PC-9 (cell line): ENCODE measurements around the gene KIF26B.

ENCODE experiments used
- EZH2 ChIP-seq: fragments of 200-600 bp; sonication (generic); IDR thresholded peaks from 2 replicates; pipeline ENCODE4 v1.8.0; 2017; ENCODE audit warnings: antibody characterized with exemption, low read depth
- TF ChIP-seq, protein P1 (sequence below): fragments of 200-600 bp; sonication (generic); conservative IDR thresholded peaks from 2 replicates; pipeline ENCODE4 v1.6.1; 2017; ENCODE audit warnings: mixed run types, antibody characterized with exemption, mild to moderate bottlenecking, moderate library complexity

DNA sequence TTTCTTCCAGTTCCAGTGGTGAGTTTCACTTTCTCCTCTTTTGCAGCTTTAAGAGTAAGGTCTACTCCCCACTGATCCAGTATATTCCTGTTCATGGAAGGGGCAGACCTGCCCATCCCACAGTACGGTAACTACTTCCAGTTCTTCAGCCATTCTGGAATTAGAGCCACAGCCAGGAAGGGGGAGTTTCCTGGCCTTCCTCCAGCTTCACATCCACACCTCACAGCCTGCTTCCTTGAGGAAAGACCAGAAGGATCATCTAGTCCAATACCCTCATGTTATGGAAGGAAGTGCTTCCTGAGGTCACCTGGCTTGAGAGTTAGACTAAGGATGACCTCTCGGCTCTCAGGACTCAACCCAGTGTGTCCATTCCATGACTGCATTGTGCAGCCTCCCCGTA is 597.8 kb downstream of the KIF26B start:
- TF ChIP-seq, protein P1, sequence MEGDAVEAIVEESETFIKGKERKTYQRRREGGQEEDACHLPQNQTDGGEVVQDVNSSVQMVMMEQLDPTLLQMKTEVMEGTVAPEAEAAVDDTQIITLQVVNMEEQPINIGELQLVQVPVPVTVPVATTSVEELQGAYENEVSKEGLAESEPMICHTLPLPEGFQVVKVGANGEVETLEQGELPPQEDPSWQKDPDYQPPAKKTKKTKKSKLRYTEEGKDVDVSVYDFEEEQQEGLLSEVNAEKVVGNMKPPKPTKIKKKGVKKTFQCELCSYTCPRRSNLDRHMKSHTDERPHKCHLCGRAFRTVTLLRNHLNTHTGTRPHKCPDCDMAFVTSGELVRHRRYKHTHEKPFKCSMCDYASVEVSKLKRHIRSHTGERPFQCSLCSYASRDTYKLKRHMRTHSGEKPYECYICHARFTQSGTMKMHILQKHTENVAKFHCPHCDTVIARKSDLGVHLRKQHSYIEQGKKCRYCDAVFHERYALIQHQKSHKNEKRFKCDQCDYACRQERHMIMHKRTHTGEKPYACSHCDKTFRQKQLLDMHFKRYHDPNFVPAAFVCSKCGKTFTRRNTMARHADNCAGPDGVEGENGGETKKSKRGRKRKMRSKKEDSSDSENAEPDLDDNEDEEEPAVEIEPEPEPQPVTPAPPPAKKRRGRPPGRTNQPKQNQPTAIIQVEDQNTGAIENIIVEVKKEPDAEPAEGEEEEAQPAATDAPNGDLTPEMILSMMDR: no peak
- TF ChIP-seq EZH2: no peak
